ENCODE data around the gene DENND4C. TPM values are rescaled to one million over a fixed set of nuclear protein-coding genes. Genes with fewer than 3 reads are reported as not detected.

The DENND4C gene
- polyA plus RNA-seq, 1 donor: 43.9 TPM

DNA sequence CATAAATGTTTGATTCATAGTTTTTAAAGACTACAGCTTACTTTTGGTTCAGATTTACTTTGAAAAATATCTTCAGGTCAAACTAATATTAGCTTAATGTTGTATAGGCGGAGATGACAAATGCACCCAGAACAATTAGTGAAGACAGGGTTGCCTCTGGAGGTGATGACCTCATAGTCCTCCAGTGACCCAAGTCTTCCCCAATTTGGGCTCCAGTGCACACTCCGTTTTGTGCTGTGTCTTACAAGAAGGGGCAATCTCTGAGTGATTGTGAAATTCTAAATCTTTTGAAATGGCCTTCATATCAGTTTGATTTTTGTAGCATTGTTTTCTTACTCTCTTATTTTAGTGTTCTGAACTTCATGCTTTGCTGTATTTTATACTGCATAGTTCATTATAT, 57.6 kb downstream of the DENND4C start:
- Histone ChIP-seq H3K27ac (ENCODE audit: low read length) (no peak overlapping the region), H3K27me3 (ENCODE audit: control insufficient read depth, insufficient read depth, low read length) (no peaks in the 10 kb centered on the region), H3K4me3 (ENCODE audit: low read length) (no peak overlapping the region), H3K36me3 (ENCODE audit: control insufficient read depth, insufficient read depth, low read length) (peaks cover 19% of the 10 kb centered on the region), H3K4me1 (ENCODE audit: control insufficient read depth, insufficient read depth, low read length) (peaks cover 4% of the 10 kb centered on the region), H3K9me3 (ENCODE audit: control insufficient read depth, low read depth, low read length) (no peaks in the 10 kb centered on the region)
- DNase-seq: no peak
- WGBS (ENCODE audit: insufficient coverage, low lambda C conversion rate): no CpG with 5 or more reads among the region's 2 CpGs

DNA sequence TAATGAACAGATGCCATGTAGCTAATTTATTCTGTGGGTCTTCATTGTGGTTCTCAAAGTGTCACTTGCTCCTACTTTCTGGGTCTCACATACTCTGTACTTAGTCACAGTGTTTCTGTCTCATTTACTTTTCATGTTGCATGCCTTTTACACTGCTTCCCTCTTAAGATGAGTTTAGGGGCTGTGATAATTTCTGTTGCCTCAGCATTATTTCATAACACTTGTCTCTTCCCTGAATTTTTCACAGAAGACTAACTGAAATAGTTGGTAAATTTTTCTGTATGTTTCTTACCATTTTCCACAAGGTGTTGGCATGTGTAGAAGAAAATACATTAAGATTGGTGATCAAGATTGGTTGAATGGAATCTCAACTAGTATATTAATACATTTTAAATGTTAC, 59.6 kb downstream of the DENND4C start:
- Histone ChIP-seq H3K27ac (ENCODE audit: low read length) (no peak overlapping the region), H3K27me3 (ENCODE audit: control insufficient read depth, insufficient read depth, low read length) (no peaks in the 10 kb centered on the region), H3K9me3 (ENCODE audit: control insufficient read depth, low read depth, low read length) (no peaks in the 10 kb centered on the region), H3K4me3 (ENCODE audit: low read length) (no peak overlapping the region), H3K4me1 (ENCODE audit: control insufficient read depth, insufficient read depth, low read length) (peaks cover 4% of the 10 kb centered on the region), H3K36me3 (ENCODE audit: control insufficient read depth, insufficient read depth, low read length) (peaks cover 19% of the 10 kb centered on the region)
- DNase-seq: no peak

DNA sequence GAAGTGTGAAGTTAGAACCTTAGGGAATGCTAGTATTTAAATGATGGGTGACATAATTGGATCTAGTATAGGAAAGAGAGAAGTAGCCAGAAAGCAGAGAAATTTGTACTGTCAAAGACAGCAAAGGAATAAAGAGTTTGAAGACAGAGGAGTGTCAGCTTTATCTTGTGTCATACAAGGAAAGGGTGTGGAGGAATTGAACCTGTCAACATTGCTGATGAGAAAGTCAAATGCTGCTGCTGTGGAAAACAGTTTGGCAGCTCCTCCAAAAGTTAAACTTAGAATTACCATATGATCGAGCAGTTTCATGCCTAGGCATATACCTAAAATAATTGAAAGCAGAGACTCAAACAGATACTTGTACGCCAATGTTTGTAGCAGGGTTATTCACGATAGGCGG, 63.7 kb downstream of the DENND4C start:
- no peak overlapping the region for H3K4me3 ChIP-seq (ENCODE audit: low read length)
- H3K4me1 ChIP-seq (ENCODE audit: control insufficient read depth, insufficient read depth, low read length): peaks cover 3% of the 10 kb centered on the region
- DNase-seq: no peak
- no peaks in the 10 kb centered on the region for H3K27me3 ChIP-seq (ENCODE audit: control insufficient read depth, insufficient read depth, low read length)
- no CpG with 5 or more reads among the region's 4 CpGs for WGBS (ENCODE audit: insufficient coverage, low lambda C conversion rate)
- H3K36me3 ChIP-seq (ENCODE audit: control insufficient read depth, insufficient read depth, low read length): peaks cover 26% of the 10 kb centered on the region
- no peak overlapping the region for H3K27ac ChIP-seq (ENCODE audit: low read length)
- no peaks in the 10 kb centered on the region for H3K9me3 ChIP-seq (ENCODE audit: control insufficient read depth, low read depth, low read length)

DNA sequence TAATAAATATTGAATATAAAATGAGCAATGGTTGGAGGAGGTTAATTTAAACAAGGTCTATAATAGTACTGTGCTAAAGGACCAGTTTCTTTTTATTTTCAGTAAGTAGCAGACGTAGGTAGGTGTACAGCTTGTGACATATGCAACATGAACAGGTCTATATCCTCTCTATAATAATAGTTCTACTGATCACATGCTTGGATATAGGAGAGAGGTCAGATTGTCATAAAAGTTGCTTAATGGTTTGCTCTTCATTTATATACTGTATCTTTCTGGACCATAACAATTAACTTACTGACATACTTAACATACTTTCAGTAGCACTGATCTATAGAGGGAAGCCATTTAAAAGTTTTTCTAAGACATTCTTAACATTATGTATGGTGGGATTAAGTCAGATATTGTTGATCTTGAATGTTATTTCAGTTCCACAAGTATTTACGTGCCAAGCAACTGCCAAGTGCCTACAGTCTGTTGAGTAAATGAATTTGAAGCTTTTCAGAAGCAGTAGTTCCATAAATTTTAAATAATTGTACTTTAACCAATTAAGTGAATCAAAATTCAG, 68.0 kb downstream of the DENND4C start:
- DNase-seq: peak; percentile 62 to 84
- Histone ChIP-seq H3K36me3 (ENCODE audit: control insufficient read depth, insufficient read depth, low read length) (peaks cover 36% of the 10 kb centered on the region), H3K27me3 (ENCODE audit: control insufficient read depth, insufficient read depth, low read length) (no peaks in the 10 kb centered on the region), H3K27ac (ENCODE audit: low read length) (peak overlapping the region; percentile 72), H3K4me1 (ENCODE audit: control insufficient read depth, insufficient read depth, low read length) (peaks cover 3% of the 10 kb centered on the region), H3K4me3 (ENCODE audit: low read length) (no peak overlapping the region), H3K9me3 (ENCODE audit: control insufficient read depth, low read depth, low read length) (no peaks in the 10 kb centered on the region)
- WGBS (ENCODE audit: insufficient coverage, low lambda C conversion rate): 83% methylated on average over 1 of the region's 2 CpGs

DNA sequence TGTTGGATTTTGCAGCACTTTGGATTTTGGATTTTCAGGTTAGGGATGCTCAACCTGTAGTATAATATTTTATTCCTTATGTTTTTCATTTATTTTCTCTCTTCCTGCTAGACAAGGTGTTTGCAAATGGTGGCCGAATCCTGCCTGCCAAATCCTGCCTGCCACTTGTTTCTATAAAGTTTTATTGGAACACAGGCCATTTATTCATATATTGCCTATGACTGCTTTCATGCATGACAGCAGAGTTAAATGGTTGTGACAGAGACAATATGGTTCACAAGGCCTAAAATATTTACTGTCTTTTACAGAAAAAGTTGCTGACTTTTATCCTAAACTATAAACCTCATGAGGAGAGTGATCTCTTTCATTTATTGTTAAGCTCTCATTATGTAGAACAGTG, 72.7 kb downstream of the DENND4C start:
- no peak for DNase-seq
- Histone ChIP-seq H3K4me1 (ENCODE audit: control insufficient read depth, insufficient read depth, low read length) (peaks cover 3% of the 10 kb centered on the region), H3K4me3 (ENCODE audit: low read length) (no peak overlapping the region), H3K9me3 (ENCODE audit: control insufficient read depth, low read depth, low read length) (no peaks in the 10 kb centered on the region), H3K27ac (ENCODE audit: low read length) (no peak overlapping the region), H3K36me3 (ENCODE audit: control insufficient read depth, insufficient read depth, low read length) (peaks cover 34% of the 10 kb centered on the region), H3K27me3 (ENCODE audit: control insufficient read depth, insufficient read depth, low read length) (no peaks in the 10 kb centered on the region)
- WGBS (ENCODE audit: insufficient coverage, low lambda C conversion rate): 100% methylated on average over 1 of the region's 1 CpG

DNA sequence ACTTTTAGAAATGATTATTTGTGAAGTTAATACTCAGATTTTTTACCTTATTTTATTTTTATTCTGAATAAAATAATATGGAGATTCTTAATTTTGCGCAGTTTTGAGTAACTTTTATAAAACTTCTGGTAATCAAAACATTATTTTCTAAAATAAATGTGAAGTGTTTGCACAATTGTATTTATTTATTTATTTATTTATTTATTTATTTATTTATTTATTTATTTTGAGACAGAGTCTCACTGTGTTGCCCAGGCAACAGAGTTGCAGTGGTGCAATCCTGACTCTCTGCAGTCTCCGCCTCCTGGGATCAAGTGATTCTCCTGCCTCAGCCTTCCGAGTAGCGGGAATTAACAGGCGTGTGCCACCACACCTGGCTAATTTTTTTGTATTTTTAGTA, 76.1 kb downstream of the DENND4C start:
- DNase-seq: no peak
- Histone ChIP-seq H3K27me3 (ENCODE audit: control insufficient read depth, insufficient read depth, low read length) (no peaks in the 10 kb centered on the region), H3K36me3 (ENCODE audit: control insufficient read depth, insufficient read depth, low read length) (peaks cover 18% of the 10 kb centered on the region), H3K27ac (ENCODE audit: low read length) (no peak overlapping the region), H3K4me1 (ENCODE audit: control insufficient read depth, insufficient read depth, low read length) (no peaks in the 10 kb centered on the region), H3K9me3 (ENCODE audit: control insufficient read depth, low read depth, low read length) (no peaks in the 10 kb centered on the region), H3K4me3 (ENCODE audit: low read length) (no peak overlapping the region)
- WGBS (ENCODE audit: insufficient coverage, low lambda C conversion rate): 100% methylated on average over 1 of the region's 5 CpGs

DNA sequence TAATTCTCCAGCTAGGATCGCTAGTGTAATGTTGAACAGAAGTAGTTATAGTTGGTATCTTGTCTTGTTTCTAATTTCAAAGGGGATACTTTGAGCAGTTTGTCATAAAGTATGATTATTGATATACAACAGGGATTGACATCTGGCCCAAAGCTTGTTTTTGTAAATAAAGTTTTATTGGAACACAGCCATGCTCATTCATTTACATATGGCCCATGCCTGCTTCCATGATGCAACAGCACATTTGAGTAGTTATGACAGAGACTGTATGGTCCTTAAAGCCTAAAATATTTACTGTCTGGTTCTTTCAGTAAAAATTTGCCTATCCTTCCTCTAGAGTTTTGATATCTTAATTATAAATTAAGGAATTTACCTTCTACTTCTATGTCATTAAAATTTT, 79.8 kb downstream of the DENND4C start:
- no peaks in the 10 kb centered on the region for H3K9me3 ChIP-seq (ENCODE audit: control insufficient read depth, low read depth, low read length)
- no peak for DNase-seq
- H3K36me3 ChIP-seq (ENCODE audit: control insufficient read depth, insufficient read depth, low read length): peaks cover 10% of the 10 kb centered on the region
- WGBS (ENCODE audit: insufficient coverage, low lambda C conversion rate): 100% methylated on average over 1 of the region's 1 CpG
- no peaks in the 10 kb centered on the region for H3K4me1 ChIP-seq (ENCODE audit: control insufficient read depth, insufficient read depth, low read length)
- no peak overlapping the region for H3K4me3 ChIP-seq (ENCODE audit: low read length)
- no peak overlapping the region for H3K27ac ChIP-seq (ENCODE audit: low read length)
- no peaks in the 10 kb centered on the region for H3K27me3 ChIP-seq (ENCODE audit: control insufficient read depth, insufficient read depth, low read length)

DNA sequence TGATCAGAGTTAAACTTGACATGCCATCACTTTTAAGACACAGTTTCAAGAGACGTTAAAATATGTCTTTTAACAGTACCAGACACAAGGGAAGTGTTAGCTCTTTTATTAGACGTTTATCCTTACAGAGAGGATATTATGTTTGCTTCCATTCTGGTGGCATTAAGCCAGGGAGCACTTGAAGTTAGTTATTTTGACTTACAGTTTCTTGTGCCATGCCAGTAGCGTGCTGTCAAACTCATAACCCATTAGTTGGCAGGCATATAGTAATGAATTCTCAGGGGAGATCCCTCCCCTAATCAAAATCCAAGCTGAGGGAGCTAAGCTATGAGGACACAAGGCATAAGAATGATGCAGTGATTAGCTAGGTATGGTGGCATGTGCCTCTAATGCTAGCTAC, 83.1 kb downstream of the DENND4C start:
- Histone ChIP-seq H3K27ac (ENCODE audit: low read length) (no peak overlapping the region), H3K9me3 (ENCODE audit: control insufficient read depth, low read depth, low read length) (no peaks in the 10 kb centered on the region), H3K27me3 (ENCODE audit: control insufficient read depth, insufficient read depth, low read length) (no peaks in the 10 kb centered on the region), H3K4me1 (ENCODE audit: control insufficient read depth, insufficient read depth, low read length) (no peaks in the 10 kb centered on the region), H3K4me3 (ENCODE audit: low read length) (no peak overlapping the region), H3K36me3 (ENCODE audit: control insufficient read depth, insufficient read depth, low read length) (peaks cover 14% of the 10 kb centered on the region)
- WGBS (ENCODE audit: insufficient coverage, low lambda C conversion rate): no CpG with 5 or more reads among the region's 3 CpGs
- DNase-seq: no peak

DNA sequence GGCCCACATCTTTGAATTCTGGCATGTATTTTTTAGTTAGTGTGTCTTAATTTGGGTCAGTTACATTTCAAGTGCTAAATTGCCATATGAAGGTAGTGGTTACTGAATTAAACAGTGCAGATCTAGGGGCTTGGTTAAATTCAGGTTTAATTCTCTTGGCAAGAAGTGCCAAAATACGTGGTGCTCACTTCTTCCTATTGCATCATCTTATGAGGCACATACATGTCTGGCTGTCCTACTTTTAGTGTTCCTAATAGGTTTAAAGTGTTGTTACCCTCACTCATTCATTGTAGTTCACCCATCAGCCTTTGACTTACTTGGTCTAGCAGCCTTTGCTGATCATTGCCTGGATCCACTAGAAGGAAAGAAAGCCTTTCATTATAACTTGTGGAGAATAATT, 90.0 kb downstream of the DENND4C start:
- H3K36me3 ChIP-seq (ENCODE audit: control insufficient read depth, insufficient read depth, low read length): peaks cover 33% of the 10 kb centered on the region
- H3K4me3 ChIP-seq (ENCODE audit: low read length): no peak overlapping the region
- no peaks in the 10 kb centered on the region for H3K27me3 ChIP-seq (ENCODE audit: control insufficient read depth, insufficient read depth, low read length)
- no peak overlapping the region for H3K27ac ChIP-seq (ENCODE audit: low read length)
- no peaks in the 10 kb centered on the region for H3K9me3 ChIP-seq (ENCODE audit: control insufficient read depth, low read depth, low read length)
- no peak for DNase-seq
- no CpG with 5 or more reads among the region's 1 CpG for WGBS (ENCODE audit: insufficient coverage, low lambda C conversion rate)
- H3K4me1 ChIP-seq (ENCODE audit: control insufficient read depth, insufficient read depth, low read length): no peaks in the 10 kb centered on the region

DNA sequence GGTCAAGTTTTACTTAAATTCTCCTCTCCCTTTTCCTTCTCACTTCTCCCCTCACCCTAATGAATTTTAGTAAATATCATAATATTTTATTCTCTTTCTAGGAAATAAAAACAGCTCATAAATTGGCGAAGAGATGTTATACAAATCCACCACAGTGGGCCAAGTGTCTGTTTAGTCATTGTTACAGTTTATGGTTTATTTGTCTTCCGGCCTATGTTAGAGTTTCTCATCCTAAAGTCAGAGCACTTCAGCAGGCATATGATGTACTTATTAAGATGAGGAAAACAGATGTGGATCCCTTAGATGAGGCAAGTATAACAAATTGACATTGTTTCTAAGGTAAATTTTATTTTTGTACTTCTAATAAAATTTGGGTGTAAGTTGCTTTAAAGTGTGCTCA, 101.4 kb downstream of the DENND4C start:
- Histone ChIP-seq H3K4me1 (ENCODE audit: control insufficient read depth, insufficient read depth, low read length) (no peaks in the 10 kb centered on the region), H3K27ac (ENCODE audit: low read length) (no peak overlapping the region), H3K36me3 (ENCODE audit: control insufficient read depth, insufficient read depth, low read length) (peaks cover 46% of the 10 kb centered on the region), H3K9me3 (ENCODE audit: control insufficient read depth, low read depth, low read length) (no peaks in the 10 kb centered on the region), H3K4me3 (ENCODE audit: low read length) (no peak overlapping the region), H3K27me3 (ENCODE audit: control insufficient read depth, insufficient read depth, low read length) (no peaks in the 10 kb centered on the region)
- no peak for DNase-seq
- WGBS (ENCODE audit: insufficient coverage, low lambda C conversion rate): no CpG with 5 or more reads among the region's 2 CpGs

DNA sequence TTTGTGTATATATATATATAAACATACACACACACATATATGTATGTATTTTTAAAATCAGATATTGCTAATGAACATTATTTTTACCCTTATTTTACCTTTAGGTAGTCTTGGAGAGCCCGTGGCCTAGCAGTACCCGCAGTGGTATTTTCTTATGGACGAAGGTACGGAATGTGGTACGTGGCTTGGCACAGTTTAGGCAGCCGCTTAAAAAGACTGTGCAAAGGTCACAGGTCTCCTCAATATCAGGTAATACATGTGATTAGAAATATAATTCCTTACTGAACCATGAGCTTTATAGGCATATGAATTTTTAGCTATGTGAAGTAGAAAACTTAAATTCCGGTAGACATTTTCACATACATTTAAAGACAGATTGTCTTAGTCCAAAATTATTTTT, 105.7 kb downstream of the DENND4C start:
- H3K27ac ChIP-seq (ENCODE audit: low read length): no peak overlapping the region
- DNase-seq: no peak
- no peaks in the 10 kb centered on the region for H3K27me3 ChIP-seq (ENCODE audit: control insufficient read depth, insufficient read depth, low read length)
- no peaks in the 10 kb centered on the region for H3K9me3 ChIP-seq (ENCODE audit: control insufficient read depth, low read depth, low read length)
- H3K36me3 ChIP-seq (ENCODE audit: control insufficient read depth, insufficient read depth, low read length): peaks cover 57% of the 10 kb centered on the region
- 100% methylated on average over 3 of the region's 7 CpGs for WGBS (ENCODE audit: insufficient coverage, low lambda C conversion rate)
- H3K4me3 ChIP-seq (ENCODE audit: low read length): no peak overlapping the region
- no peaks in the 10 kb centered on the region for H3K4me1 ChIP-seq (ENCODE audit: control insufficient read depth, insufficient read depth, low read length)

Data from large intestine (tissue), 3 donors.